ENCODE measurements around the gene LMO1. TPM values are rescaled to one million over a fixed set of nuclear protein-coding genes. Genes with fewer than 3 reads are reported as not detected.

Gene LMO1
- total RNA-seq, 1 donor: not detected

- Histone ChIP-seq H3K27me3 (ENCODE audit: insufficient read depth, low read length) (no peaks in the 10 kb centered on the region), H3K4me1 (ENCODE audit: insufficient read depth, low read length) (no peaks in the 10 kb centered on the region), H3K4me3 (ENCODE audit: low read length) (no peak overlapping the region), H3K9me3 (ENCODE audit: low read depth, low read length) (no peaks in the 10 kb centered on the region)
These were observed 41.7 kb downstream of the LMO1 start for GRCh38 chr11:8221917-8222495.

GRCh38 chr11:8221046-8221723 is 42.5 kb downstream of the LMO1 start:
- no peaks in the 10 kb centered on the region for H3K9me3 ChIP-seq (ENCODE audit: low read depth, low read length)
- H3K27me3 ChIP-seq (ENCODE audit: insufficient read depth, low read length): no peaks in the 10 kb centered on the region
- no peaks in the 10 kb centered on the region for H3K4me1 ChIP-seq (ENCODE audit: insufficient read depth, low read length)
- H3K4me3 ChIP-seq (ENCODE audit: low read length): no peak overlapping the region

GRCh38 chr11:8220261-8221045 is 43.2 kb downstream of the LMO1 start:
- Histone ChIP-seq H3K4me3 (ENCODE audit: low read length) (no peak overlapping the region), H3K9me3 (ENCODE audit: low read depth, low read length) (no peaks in the 10 kb centered on the region), H3K27me3 (ENCODE audit: insufficient read depth, low read length) (no peaks in the 10 kb centered on the region), H3K4me1 (ENCODE audit: insufficient read depth, low read length) (no peaks in the 10 kb centered on the region)

- H3K4me3 ChIP-seq (ENCODE audit: low read length): no peak overlapping the region
- H3K9me3 ChIP-seq (ENCODE audit: low read depth, low read length): no peaks in the 10 kb centered on the region
- no peaks in the 10 kb centered on the region for H3K27me3 ChIP-seq (ENCODE audit: insufficient read depth, low read length)
- H3K4me1 ChIP-seq (ENCODE audit: insufficient read depth, low read length): no peaks in the 10 kb centered on the region
These were observed 44.2 kb downstream of the LMO1 start for GRCh38 chr11:8219257-8220021.

GRCh38 chr11:8218840-8219239 is 44.8 kb downstream of the LMO1 start:
- Histone ChIP-seq H3K27me3 (ENCODE audit: insufficient read depth, low read length) (no peaks in the 10 kb centered on the region), H3K4me1 (ENCODE audit: insufficient read depth, low read length) (no peaks in the 10 kb centered on the region), H3K9me3 (ENCODE audit: low read depth, low read length) (no peaks in the 10 kb centered on the region), H3K4me3 (ENCODE audit: low read length) (no peak overlapping the region)

GRCh38 chr11:8218409-8218808 is 45.3 kb downstream of the LMO1 start:
- H3K4me3 ChIP-seq (ENCODE audit: low read length): no peak overlapping the region
- no peaks in the 10 kb centered on the region for H3K4me1 ChIP-seq (ENCODE audit: insufficient read depth, low read length)
- H3K27me3 ChIP-seq (ENCODE audit: insufficient read depth, low read length): no peaks in the 10 kb centered on the region
- no peaks in the 10 kb centered on the region for H3K9me3 ChIP-seq (ENCODE audit: low read depth, low read length)

GRCh38 chr11:8217926-8218325 is 45.8 kb downstream of the LMO1 start:
- H3K4me1 ChIP-seq (ENCODE audit: insufficient read depth, low read length): no peaks in the 10 kb centered on the region
- no peaks in the 10 kb centered on the region for H3K9me3 ChIP-seq (ENCODE audit: low read depth, low read length)
- no peaks in the 10 kb centered on the region for H3K27me3 ChIP-seq (ENCODE audit: insufficient read depth, low read length)
- H3K4me3 ChIP-seq (ENCODE audit: low read length): no peak overlapping the region

- Histone ChIP-seq H3K4me3 (ENCODE audit: low read length) (no peak overlapping the region), H3K27me3 (ENCODE audit: insufficient read depth, low read length) (no peaks in the 10 kb centered on the region), H3K4me1 (ENCODE audit: insufficient read depth, low read length) (no peaks in the 10 kb centered on the region), H3K9me3 (ENCODE audit: low read depth, low read length) (no peaks in the 10 kb centered on the region)
These were observed 46.5 kb downstream of the LMO1 start for GRCh38 chr11:8217136-8217535.

GRCh38 chr11:8213376-8213775 is 50.3 kb downstream of the LMO1 start:
- Histone ChIP-seq H3K27me3 (ENCODE audit: insufficient read depth, low read length) (no peaks in the 10 kb centered on the region), H3K4me3 (ENCODE audit: low read length) (no peak overlapping the region), H3K4me1 (ENCODE audit: insufficient read depth, low read length) (no peaks in the 10 kb centered on the region), H3K9me3 (ENCODE audit: low read depth, low read length) (no peaks in the 10 kb centered on the region)

GRCh38 chr11:8209208-8209807 is 54.4 kb downstream of the LMO1 start:
- H3K4me3 ChIP-seq (ENCODE audit: low read length): no peak overlapping the region
- no peaks in the 10 kb centered on the region for H3K9me3 ChIP-seq (ENCODE audit: low read depth, low read length)
- no peaks in the 10 kb centered on the region for H3K27me3 ChIP-seq (ENCODE audit: insufficient read depth, low read length)
- peaks cover 34% of the 10 kb centered on the region for H3K4me1 ChIP-seq (ENCODE audit: insufficient read depth, low read length)

- no peak overlapping the region for H3K4me3 ChIP-seq (ENCODE audit: low read length)
- no peaks in the 10 kb centered on the region for H3K9me3 ChIP-seq (ENCODE audit: low read depth, low read length)
- H3K4me1 ChIP-seq (ENCODE audit: insufficient read depth, low read length): peaks cover 49% of the 10 kb centered on the region
- H3K27me3 ChIP-seq (ENCODE audit: insufficient read depth, low read length): no peaks in the 10 kb centered on the region
These were observed 56.3 kb downstream of the LMO1 start for GRCh38 chr11:8207080-8208000.

GRCh38 chr11:8206251-8207079 is 57.2 kb downstream of the LMO1 start:
- peaks cover 58% of the 10 kb centered on the region for H3K4me1 ChIP-seq (ENCODE audit: insufficient read depth, low read length)
- no peaks in the 10 kb centered on the region for H3K27me3 ChIP-seq (ENCODE audit: insufficient read depth, low read length)
- H3K9me3 ChIP-seq (ENCODE audit: low read depth, low read length): no peaks in the 10 kb centered on the region
- no peak overlapping the region for H3K4me3 ChIP-seq (ENCODE audit: low read length)

- Histone ChIP-seq H3K4me3 (ENCODE audit: low read length) (no peak overlapping the region), H3K27me3 (ENCODE audit: insufficient read depth, low read length) (no peaks in the 10 kb centered on the region), H3K9me3 (ENCODE audit: low read depth, low read length) (no peaks in the 10 kb centered on the region), H3K4me1 (ENCODE audit: insufficient read depth, low read length) (peaks cover 59% of the 10 kb centered on the region)
These were observed 58.1 kb downstream of the LMO1 start for GRCh38 chr11:8205566-8205965.

Measured in mononuclear cell (primary cell).